Measurements from ENCODE around the gene PIK3CD. TPM values are rescaled to one million over a fixed set of nuclear protein-coding genes. Genes with fewer than 3 reads are reported as not detected.

The PIK3CD gene
- total RNA-seq (2022) (2.2 and 2.6 TPM in 2 replicates), Bru-seq, nascent RNA (percentile 19 among the genes with signal in this experiment), BruChase-seq, experiment 1, labeled RNA remaining after a 6-hour chase (percentile 26 among the genes with signal in this experiment), BruChase-seq, experiment 2, labeled RNA remaining after a 2-hour chase (percentile 20 among the genes with signal in this experiment)
- long read RNA-seq, result 0 reads

DNA sequence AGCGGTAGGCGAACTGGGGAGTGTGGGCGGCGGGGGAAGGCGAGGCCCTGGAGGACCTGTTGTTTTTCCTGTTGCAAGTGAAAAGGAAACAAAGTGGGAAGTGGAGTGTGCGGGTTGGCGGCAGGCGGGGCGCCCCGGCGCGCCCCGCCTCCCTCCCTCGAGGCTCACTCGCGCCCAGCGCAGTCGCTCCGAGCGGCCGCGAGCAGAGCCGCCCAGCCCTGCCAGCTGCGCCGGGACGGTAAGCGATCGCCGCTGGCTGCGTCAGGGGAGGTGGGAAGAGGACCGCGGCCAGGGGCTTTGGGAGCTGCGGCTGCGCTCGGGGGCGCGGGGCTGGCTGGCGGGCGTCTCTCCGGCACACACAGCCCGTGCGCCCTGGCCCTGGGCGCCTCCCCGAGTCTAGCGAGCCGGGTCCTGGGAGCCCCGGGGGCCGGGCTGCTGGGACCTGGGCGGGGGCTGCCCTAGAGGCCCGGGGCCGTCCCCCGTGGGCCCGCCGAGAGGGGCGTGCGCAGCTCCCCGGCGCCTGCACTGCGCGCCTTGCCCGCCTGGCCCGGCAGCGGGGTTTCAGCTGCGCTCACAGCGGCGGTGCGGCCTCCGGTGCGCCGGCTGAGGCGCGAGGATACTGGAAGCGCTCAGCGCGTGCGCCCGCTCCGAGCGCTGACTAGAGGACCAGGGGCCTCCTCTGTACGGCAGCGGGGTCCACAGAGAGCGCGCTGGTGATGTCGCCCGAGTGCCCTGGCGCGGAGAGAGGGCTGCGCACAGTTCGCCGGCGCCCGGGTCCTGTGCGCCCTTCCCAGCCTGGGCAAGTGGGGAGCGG lies at the start of gene PIK3CD:
TSS of gene PIK3CD (plus strand) at position 167 of the 814 bp plus-strand sequence. CDS start 58,725 bp downstream, outside the sequence.
- CTCF ChIA-PET, result no interaction called here

DNA sequence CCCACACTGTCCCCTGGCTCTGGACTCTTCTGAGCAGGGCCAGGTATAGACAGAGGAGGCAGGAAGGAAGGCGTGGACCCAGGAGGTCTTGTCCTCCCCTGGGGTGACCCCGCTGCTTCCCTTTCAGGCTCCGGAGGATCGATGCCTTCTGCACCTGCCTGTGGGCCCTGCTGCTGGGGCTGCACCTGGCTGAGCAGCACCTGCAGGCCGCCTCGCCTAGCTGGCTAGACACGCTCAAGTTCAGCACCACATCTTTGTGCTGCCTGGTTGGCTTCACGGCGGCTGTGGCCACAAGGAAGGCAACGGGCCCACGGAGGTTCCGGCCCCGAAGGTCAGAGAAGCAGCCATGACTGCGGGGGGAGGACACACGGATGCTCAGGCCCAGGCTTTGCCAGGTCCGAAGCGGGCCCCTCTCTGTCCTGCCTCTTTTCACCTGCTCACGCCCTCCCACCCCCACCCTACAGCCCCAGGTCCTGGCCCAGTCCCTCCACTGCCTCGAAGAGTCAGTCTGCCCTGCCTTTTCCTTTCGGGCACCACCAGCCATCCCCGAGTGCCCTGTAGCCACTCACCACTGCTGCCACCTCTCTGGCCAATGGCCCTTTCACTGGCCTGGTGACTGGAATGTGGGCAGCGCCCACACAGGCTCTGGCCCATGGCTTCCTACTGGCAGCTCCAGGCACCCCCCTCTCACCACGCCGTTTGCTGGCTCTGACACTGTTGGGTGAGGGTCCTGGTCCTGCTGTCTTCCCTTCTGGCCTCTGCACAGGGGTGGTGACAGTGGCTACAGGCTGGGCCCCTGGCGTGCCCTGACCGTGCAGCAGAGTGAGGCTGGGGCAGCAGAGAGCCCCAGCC lies 49.4 kb upstream of the PIK3CD start:
- peaks cover 5% of the 10 kb centered on the region for H3K36me3 Mint-ChIP-seq (ENCODE audit: insufficient read depth, unreplicated experiment)
- H3K4me1 Mint-ChIP-seq (ENCODE audit: low read depth, unreplicated experiment), result no peaks in the 10 kb centered on the region

More for the DNA sequence above, at the start of gene PIK3CD:
- Mint-ChIP-seq H3K4me3 (ENCODE audit: low read depth, unreplicated experiment) (peak within 1 kb of the TSS; percentile 61), H3K27me3 (ENCODE audit: unreplicated experiment) (peaks cover 73% of the 10 kb centered on the region), H3K4me1 (ENCODE audit: low read depth, unreplicated experiment) (no peaks in the 10 kb centered on the region), H3K36me3 (ENCODE audit: insufficient read depth, unreplicated experiment) (no peaks in the 10 kb centered on the region), H3K9me3 (ENCODE audit: low read depth, unreplicated experiment) (no peaks in the 10 kb centered on the region), H3K27ac (ENCODE audit: unreplicated experiment) (no peak within 1 kb of the TSS)
- TF ChIP-seq, protein P1, sequence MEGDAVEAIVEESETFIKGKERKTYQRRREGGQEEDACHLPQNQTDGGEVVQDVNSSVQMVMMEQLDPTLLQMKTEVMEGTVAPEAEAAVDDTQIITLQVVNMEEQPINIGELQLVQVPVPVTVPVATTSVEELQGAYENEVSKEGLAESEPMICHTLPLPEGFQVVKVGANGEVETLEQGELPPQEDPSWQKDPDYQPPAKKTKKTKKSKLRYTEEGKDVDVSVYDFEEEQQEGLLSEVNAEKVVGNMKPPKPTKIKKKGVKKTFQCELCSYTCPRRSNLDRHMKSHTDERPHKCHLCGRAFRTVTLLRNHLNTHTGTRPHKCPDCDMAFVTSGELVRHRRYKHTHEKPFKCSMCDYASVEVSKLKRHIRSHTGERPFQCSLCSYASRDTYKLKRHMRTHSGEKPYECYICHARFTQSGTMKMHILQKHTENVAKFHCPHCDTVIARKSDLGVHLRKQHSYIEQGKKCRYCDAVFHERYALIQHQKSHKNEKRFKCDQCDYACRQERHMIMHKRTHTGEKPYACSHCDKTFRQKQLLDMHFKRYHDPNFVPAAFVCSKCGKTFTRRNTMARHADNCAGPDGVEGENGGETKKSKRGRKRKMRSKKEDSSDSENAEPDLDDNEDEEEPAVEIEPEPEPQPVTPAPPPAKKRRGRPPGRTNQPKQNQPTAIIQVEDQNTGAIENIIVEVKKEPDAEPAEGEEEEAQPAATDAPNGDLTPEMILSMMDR (IDR thresholded peaks at IDR 0.05; ENCODE audit: unreplicated experiment), result no peak
- intact Hi-C loops (cut with micrococcal nuclease; ENCODE audit: unreplicated experiment), result no loop called here
- no peak for DNase-seq
- no TSS peak for BruUV-seq (replicated peaks)

DNA sequence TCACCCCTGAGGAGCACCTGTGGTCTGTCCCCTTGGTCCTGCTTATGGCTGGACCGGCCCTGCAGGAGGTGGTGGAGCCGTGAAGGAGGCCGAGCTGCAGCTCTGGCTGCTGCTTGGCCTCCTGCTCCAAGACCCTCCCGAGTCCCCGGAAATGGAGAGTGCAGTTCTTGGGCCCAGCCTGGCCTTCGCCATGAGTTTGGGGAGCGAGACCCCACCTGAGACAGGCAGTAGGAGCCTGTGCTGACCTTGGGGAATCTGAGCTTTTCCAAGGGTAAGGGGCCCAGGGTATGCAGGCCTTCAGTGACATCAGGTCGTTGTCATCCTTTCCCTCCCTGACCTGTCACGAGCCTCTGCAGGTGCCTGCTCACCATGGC lies 48.8 kb upstream of the PIK3CD start:
- H3K4me3 Mint-ChIP-seq (ENCODE audit: low read depth, unreplicated experiment), result no peak overlapping the region
- intact Hi-C loops (cut with micrococcal nuclease; ENCODE audit: unreplicated experiment), result no loop called here
- no TSS peak for BruUV-seq (replicated peaks)
- no peak for DNase-seq
- no peaks in the 10 kb centered on the region for H3K4me1 Mint-ChIP-seq (ENCODE audit: low read depth, unreplicated experiment)
- no peaks in the 10 kb centered on the region for H3K9me3 Mint-ChIP-seq (ENCODE audit: low read depth, unreplicated experiment)
- TF ChIP-seq, protein P1 (IDR thresholded peaks at IDR 0.05; ENCODE audit: unreplicated experiment), result no peak
- CTCF ChIA-PET, result no interaction called here
- H3K36me3 Mint-ChIP-seq (ENCODE audit: insufficient read depth, unreplicated experiment), result peaks cover 5% of the 10 kb centered on the region
- no peaks in the 10 kb centered on the region for H3K27me3 Mint-ChIP-seq (ENCODE audit: unreplicated experiment)
- no peak overlapping the region for H3K27ac Mint-ChIP-seq (ENCODE audit: unreplicated experiment)

More for the DNA sequence above, 49.4 kb upstream of the PIK3CD start:
- TF ChIP-seq, protein P1 (IDR thresholded peaks at IDR 0.05; ENCODE audit: unreplicated experiment), result no peak
- H3K27ac Mint-ChIP-seq (ENCODE audit: unreplicated experiment), result no peak overlapping the region
- CTCF ChIA-PET, result no interaction called here
- H3K4me3 Mint-ChIP-seq (ENCODE audit: low read depth, unreplicated experiment), result no peak overlapping the region
- H3K27me3 Mint-ChIP-seq (ENCODE audit: unreplicated experiment), result no peaks in the 10 kb centered on the region
- H3K9me3 Mint-ChIP-seq (ENCODE audit: low read depth, unreplicated experiment), result no peaks in the 10 kb centered on the region
- no TSS peak for BruUV-seq (replicated peaks)
- intact Hi-C loops (cut with micrococcal nuclease; ENCODE audit: unreplicated experiment), result no loop called here
- no peak for DNase-seq

DNA sequence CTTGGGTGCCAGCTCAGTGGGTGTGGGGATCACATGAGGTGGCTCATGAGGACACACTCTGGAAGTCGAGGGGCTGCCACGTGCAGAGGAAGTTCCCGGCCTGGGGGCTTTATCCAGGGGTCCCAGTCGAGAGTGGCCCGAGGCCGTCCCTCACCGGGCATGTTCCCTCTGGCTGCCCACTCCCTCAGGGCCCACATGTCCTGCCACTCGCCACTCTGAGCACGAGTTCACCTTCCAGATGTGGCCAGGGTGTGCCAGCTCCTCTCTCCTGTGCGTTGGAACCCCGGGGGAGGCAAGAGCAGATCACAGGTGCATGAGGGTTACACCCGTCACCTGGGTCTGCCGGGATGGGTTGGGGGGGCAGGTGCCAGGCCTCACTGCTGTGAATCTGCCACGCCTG lies 48.2 kb upstream of the PIK3CD start:
- no peaks in the 10 kb centered on the region for H3K27me3 Mint-ChIP-seq (ENCODE audit: unreplicated experiment)
- H3K27ac Mint-ChIP-seq (ENCODE audit: unreplicated experiment), result no peak overlapping the region
- H3K4me3 Mint-ChIP-seq (ENCODE audit: low read depth, unreplicated experiment), result no peak overlapping the region
- CTCF ChIA-PET, result no interaction called here
- no peaks in the 10 kb centered on the region for H3K9me3 Mint-ChIP-seq (ENCODE audit: low read depth, unreplicated experiment)
- no peaks in the 10 kb centered on the region for H3K4me1 Mint-ChIP-seq (ENCODE audit: low read depth, unreplicated experiment)
- TF ChIP-seq, protein P1 (IDR thresholded peaks at IDR 0.05; ENCODE audit: unreplicated experiment), result no peak
- peaks cover 5% of the 10 kb centered on the region for H3K36me3 Mint-ChIP-seq (ENCODE audit: insufficient read depth, unreplicated experiment)
- intact Hi-C loops (cut with micrococcal nuclease; ENCODE audit: unreplicated experiment), result no loop called here
- BruUV-seq (replicated peaks), result no TSS peak
- DNase-seq, result no peak
